Renal cortical epithelial cell (primary cell): ENCODE measurements around the gene PLD4. TPM values are rescaled to one million over a fixed set of nuclear protein-coding genes. Genes with fewer than 3 reads are reported as not detected.

Experiments used
- DNase-seq: peaks from one replicate; pipeline ENCODE4 v3.0.0-alpha.2; 2011; ENCODE audit warnings: low read depth
- total RNA-seq: library from RNA; depleted of rRNA; stranded (reverse); fragments of >200 nt; gene quantifications from 2 replicates; pipeline ENCODE4 v1.2.3, GENCODE V29; 2014

PLD4 gene
- total RNA-seq, 1 donor from 2014 or later, result 0.05 TPM

DNA sequence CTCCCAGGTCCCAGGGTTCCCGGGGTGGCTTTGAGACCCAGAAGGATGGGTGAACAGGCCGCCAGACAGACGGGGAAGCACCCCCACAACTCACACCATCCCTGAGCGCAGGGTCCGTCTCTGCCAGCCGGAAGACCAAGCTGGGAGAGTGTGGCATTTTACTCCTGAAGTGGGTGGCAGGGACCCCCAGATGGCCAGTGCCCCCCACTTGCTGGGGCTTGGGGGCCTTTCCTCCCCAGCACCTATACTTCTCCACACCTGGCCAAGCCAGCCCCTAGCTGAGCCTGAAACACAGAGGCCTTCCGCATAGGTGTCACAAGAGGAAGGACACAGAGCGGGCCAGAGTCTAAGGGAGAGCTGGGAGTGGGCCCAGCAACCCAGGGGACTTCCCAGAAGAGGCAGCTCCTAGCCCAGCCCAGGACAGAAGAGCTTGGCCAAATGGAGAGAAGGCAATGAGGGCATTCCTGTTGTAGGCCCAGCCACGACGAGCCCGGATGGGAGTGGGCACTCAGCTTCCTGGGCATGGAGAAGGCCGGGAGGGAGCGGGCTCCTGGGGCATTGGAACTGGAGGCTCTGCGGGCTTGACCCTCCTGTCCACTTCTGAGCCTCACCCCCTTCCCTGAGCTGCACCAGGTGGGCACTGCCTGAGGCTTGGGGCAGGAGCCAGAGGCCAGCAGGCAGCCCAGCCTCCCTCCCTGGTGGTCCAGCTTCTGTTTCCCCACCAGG is 50.1 kb downstream of the PLD4 start:
- DNase-seq, result no peak

DNA sequence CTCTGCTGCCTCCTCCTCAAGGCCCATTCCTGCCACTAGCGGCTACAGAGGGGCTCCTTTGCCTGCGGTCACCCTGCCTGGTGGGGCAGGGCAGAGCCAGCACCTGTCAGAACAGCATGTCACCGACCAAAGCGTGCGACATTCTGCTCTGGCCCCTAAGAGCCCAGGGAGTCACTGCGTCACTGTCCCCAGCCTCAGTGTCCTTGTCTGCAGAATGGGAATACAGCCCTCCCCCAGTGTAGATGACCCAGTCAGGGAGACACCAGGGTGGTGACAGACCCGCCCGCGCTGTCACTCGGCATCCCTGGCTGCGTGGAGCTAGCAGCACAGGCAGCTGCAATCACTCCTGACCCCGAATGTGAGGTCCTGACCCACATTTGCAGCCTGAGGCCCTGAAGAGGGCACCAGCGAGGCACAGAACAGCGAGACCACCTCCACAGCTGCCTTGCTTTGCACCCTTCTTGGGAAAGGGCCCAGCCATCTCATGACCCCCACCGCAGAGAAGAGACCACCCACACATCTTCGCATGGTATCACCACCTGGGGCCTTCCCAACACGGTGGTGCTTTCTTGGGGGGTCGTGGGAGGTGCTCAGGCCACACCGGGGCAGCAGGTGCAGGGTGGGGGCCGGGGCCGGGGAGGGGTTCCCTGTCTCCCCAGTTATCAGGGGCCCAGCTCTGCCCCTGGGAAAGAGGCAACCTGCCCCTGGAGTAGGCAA is 51.0 kb downstream of the PLD4 start:
- DNase-seq, result no peak

DNA sequence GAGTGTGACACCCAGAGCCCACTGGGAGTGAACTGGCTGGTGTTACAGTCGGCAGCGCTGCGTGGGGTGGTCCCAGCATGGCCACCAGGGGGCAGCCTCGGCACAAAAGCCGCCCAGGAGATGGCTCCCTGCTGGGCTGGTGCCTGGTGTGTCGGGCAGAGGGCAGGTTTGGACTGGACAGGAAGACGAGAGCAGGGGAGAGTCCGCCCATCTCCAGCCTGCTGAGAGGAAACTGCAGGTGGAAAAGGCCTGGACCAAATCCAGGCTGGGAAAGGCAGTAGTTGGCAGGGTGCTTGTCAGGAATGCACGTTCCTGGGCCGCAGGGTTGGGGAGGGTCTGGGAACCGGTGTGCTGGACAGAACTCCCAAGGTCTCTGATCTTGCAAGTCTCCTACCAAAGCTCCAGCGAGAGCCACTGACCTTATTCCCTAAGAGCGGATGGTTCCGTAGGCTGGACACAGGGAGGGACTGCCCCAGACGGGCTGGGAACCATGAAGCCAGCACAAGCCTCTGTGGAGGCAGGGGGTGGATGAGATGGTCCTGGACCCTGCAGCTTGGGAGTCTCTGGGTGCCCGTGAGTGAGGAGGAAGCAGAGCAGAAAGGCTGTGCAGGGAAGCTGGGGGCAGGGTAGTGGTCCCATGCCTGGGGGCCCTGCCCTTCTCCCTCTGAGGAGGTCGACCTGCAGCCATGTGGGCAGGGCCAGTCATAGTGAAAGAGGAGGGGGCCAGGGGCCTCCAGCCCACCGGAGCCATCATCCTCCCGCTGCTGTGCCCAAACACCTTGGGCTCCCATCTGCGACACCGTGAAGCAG is 51.7 kb downstream of the PLD4 start:
- DNase-seq, result peak; percentile 67

DNA sequence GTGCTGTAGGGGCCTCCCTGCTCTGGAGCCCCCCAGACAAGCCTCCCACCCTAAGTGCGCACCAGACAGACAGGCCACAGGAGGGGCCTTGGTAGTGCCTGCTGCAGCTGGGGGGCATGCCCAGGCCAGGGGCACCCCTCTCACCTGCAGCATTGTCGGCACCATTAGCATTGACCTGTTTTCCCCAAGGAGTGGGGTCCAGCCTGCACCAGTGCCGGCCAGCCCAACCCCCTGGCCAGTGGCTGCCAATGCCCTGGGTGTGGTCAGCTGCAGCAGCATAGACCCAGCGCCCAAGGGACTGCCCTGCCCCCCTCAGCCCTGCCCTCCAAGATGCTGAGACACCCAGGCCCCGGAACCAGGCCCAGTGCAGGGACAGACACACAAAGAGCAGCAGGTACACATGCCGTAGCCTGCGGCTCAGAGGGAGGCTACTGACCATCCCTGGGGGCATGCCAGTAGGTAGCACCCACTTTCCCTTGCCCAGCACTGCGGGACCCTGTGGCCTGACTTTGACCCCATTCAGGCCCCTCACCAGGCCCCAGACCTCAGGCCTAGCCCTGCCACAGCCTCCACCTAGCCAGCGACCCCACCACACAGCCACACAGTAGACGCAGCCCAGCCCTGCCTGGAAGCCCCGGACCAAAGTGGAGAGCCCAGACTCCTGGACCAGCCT is 52.5 kb downstream of the PLD4 start:
- DNase-seq, result no peak

DNA sequence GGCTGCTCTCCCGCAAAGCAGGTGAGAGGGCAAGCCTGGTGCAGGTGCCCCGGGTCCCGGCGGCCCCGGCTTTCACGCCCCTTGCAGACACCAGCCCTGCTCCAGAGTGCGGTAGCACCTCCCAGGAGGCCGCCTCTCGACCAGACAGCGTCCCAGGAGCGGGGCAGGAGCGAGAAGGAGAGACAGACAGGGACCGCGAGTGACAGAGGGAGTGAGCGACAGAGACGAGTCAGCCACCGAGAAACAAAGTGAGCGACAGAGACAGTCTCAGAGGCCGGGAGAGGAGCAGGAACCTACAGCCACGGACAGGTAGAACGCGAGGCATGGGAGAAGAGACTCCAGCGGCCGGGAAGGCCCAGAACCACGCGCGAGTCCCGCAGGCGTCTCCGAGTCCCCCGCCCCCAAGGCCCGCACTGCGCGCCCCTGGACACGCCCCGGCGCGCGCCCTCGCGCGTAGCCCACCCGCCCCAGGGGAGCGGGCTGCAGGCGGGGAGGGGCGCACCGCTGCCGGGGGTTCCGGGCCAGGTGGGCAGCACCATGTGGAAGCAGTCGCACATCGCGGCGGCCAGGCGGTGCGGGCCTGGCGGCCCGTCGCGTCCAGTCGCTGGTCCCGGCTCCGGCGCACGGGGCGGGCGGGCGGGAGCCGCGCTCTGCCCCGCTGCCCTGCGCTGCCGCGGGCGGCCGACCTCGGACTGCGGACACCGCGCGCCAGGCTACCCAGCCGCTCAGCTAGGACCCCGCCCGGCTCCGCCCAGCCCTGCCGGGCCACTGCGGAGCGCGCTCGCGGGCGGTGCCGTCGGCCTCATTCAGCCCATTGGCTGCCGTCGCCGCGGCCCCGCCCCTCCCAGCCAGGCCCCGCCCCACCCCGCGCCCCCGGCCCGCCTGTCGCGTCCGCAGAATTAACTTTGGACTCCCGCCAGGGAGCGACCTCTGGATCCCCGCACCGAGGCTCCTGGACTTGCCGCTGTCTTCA is 53.3 kb downstream of the PLD4 start, which contains the start of gene AHNAK2:
TSS of gene AHNAK2 (minus strand) at position 694 of the 973 bp plus-strand sequence. CDS start at position 557, 137 bp downstream.
- DNase-seq, result peak; percentile 46

DNA sequence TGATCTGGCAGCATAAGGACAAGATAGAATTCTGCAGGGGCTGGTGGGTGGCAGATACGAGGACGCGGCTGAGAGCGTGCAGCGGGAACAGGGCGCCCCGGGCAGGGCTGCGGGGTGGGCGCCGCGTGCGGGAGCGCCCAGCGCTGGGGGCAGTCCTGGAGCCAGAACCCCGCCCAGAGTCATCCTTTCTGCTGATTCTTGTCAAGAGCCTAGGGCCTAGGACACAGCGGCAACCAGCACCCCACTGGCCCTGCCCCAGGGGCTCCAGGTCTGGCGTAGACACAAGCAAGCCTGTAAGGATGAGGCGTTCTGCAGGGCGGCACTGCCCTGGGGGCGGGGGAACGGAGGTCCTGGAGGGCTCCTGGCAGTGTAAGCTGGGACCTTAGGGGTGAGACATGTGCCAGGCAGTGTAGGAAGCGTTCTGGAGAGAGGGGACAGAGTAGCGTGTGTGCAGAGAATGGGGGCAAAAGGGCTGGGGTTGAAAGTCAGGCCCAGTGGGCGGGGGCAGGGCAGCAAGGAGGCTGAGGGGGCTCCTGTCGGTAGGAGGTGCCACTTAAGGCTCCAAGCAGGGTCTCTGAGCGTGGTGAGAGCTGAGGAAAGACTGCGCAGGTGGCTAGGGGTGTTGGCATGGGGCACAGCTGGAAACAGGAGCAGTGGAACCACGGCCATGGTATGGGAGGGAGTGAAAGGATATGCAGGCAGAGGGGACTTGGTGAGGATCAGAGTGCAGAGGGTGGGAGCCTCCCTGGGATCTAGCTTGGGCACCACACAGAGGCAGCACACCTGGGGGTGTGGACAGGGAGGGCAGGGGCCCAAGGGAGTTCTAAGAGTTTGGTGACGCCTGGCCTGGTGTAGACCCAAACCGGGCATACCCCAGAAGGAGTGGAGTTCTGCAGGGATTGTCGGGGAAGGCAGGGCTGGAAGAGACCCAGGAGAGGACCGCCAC is 54.3 kb downstream of the PLD4 start:
- no peak for DNase-seq

DNA sequence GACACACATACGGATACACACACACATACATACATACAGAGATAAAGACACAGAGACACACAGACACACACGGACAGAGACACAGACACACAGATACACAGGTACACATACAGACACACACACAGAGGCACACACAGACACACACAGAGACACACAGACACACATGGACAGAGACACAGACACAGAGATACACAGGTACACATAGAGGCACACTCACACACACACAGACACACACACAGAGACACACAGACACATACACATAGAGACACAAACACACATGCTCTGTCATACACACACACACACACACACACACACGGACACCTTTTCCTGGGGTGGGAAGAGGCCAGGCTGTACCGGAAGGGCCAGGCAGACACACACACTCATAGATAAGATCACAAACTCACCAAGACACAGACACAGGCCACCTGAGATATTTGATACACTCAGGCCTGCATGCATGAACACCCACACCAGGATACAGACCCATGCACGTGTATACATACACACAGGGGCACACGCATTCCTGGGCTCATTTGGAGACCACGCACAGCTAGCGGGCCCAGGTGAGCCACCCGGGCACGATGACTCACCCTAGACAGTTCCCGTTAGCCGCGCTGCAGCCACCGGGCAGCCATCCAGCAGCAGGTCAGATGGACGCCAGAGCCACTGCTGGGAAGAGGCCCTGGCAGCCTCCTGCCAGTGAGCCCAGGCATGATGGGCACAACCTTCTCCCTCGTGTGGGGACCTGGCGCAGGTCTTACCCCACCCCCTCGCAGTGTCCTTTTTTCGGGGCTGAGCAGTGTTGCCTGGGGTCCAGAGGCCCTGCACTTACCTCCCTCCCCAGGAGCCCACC is 55.3 kb downstream of the PLD4 start:
- DNase-seq, result peak; percentile 74

DNA sequence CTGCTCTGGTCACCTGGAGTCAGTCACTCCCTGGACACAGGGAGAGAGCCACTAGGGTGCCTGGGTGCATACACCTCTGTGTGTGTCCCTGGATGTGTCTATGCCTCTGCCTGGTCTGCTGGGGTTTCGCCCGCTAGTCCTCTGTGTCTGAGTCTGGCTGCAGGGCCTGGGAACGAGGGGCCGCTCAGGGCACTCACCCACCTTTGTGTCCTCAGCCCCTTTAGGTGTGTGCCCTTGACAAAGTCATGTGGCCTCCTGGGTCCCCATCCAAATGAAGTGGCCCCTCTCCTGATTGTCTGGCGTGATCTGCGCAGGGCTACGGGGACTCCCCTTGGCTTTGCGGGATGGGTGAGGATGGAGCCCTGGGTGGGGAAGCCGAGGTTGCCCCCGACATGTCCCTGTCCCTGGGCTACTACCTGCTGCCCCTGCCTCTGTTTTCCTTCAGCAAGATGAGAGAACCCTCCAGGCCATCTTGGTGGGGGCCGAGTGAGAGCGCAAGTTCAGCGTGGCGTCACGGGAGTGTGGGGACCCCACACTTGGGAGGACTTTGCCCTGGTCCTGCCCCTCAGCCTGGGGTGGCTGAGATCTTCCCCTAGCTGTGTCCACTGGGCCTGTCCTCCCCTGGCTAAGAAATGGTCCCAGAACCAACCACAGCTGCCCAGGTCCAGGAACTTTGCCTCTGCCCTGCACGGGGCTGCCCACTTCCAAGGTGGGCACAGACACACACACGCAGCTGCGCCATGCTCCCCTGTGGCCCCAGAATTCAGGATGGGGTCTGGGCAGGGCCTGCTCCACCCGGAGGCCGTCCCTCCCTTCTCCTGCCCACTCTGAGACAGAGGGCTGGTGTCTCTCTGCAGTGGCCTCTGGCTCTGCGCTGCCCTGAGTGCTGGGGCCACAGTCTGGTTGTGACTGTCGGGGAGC is 56.2 kb downstream of the PLD4 start:
- DNase-seq, result no peak

DNA sequence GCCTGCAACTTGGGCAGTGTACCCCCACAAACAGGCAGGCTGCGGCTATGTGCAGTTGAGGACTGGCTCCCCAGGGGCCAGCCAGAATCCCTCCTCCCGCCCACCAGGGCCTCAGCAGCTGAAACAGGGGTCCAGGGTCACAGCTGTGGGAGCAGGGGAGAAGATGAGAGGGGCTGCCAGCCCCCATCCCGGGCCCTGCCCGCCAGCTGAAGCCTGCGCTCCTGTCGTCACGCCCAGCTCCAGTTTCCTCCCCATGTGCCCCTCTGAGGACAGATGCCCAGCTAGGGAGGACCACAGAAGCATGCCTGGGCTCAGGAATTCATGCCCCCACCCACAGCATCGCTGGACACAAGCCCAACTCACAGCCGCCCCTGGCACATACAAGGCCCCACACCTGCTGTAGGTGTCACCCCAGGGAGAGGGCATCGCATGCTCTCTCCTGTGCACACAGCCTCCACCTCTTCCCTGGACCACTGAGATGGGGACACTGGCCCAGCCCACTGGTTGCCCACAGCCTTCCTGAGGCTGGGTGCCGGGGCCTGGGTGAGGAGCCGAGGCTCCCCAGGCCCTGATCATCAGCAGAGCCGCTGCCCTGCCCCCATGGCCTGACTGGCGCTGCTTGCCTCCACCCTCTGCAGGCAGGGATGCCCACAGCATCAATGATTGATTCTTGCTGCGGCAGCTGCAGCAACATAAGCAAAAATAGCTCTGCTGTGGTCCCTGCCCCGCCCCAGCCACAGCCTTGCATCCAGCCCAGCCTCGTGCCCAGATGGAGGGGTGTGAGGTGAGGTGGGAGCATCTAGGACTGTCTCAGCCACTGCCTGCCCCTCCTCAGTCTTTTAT is 57.2 kb downstream of the PLD4 start:
- no peak for DNase-seq

DNA sequence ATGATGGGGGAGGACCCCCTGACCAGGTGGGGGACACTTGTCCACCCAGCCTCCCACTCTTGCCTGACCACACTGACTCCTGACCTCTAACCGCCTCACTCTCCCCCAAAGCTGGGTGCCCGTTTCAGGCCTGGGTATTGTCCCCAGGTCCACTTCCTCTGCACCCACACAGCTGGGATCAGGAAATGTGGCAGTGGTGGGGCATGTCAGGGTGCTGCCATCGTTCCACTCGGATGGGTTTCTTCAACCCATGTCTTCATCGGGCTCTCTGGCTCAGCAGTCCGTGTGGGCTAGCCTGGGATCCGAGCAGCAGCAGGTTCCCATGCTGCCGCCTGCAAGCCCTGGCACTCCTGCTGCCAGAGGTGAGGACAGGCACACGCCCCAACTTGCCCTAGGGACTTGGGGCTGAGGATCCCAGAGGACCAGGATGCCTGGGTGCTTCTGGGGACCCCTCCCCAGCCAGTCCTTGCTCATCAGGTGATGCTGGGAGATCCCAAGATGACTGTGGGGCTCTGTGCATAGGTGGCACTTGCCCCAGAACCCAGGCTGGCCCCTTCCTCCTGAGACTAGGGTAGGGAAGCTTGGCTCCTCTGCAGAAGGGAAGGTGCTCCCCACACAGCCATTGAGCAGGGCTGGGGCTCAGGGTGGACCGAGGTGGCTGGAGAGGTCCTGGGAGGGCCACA is 58.0 kb downstream of the PLD4 start:
- DNase-seq, result no peak

Other genes starting within 250 kb of the PLD4 start
- 51.2 and 80.9 TPM in 2 replicates for gene INF2, start 235.3 kb upstream of the PLD4 start, total RNA-seq
- 0.87 and 2.8 TPM in 2 replicates for gene ADSS1, start 200.7 kb upstream of the PLD4 start, total RNA-seq
- gene SIVA1, start 171.7 kb upstream of the PLD4 start, total RNA-seq, result 38.8 and 248 TPM in 2 replicates
- 191 and 261 TPM in 2 replicates for gene AKT1, start 129.1 kb upstream of the PLD4 start, total RNA-seq
- 7.6 and 8.1 TPM in 2 replicates for gene ZBTB42, start 123.8 kb upstream of the PLD4 start, total RNA-seq
- 31.3 and 40.1 TPM in 2 replicates for gene CEP170B, start 59.6 kb upstream of the PLD4 start, total RNA-seq
- 33.2 and 60.5 TPM in 2 replicates for gene AHNAK2, start 53.5 kb downstream of the PLD4 start, total RNA-seq
- 8.7 and 17.8 TPM in 2 replicates for gene CLBA1, start 60.9 kb downstream of the PLD4 start, total RNA-seq
- gene CDCA4, start 96.2 kb downstream of the PLD4 start, total RNA-seq, result 8.8 and 43.6 TPM in 2 replicates
- 0.30 and 2.1 TPM in 2 replicates for gene GPR132, start 140.6 kb downstream of the PLD4 start, total RNA-seq
- gene JAG2, start 243.9 kb downstream of the PLD4 start, total RNA-seq, result 4.2 and 5.9 TPM in 2 replicates